ENCODE results near the gene ZBTB22. TPM values are rescaled to one million over a fixed set of nuclear protein-coding genes. Genes with fewer than 3 reads are reported as not detected.

Gene ZBTB22
- polyA plus RNA-seq, 1 donor from 2014 or later: 16.5 TPM

DNA sequence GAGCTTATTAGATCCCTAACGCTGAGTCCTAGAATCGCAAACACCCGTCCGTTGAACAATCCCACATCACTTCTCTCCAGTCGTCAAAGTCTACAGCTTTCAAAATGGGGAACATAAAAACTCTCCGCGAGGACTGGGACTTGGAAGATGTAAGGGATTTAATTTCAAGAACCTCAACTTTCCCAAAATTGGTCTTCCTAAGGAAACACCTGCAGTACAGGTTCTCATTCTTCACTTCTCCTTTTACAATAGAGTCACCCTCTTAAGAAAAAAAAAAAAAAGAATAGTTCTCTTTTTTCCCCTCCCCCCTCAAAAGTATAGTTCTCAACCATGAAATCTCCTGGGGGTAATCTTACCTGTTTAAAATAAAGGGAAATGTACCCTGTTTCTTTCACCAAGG, 6.6 kb upstream of the ZBTB22 start:
- Histone ChIP-seq H3K79me2 (replicated peaks; ENCODE audit: insufficient read depth, low read length) (peaks cover 19% of the 10 kb centered on the region), H3K27me3 (ENCODE audit: insufficient read depth, low read depth, low read length) (no peaks in the 10 kb centered on the region), H3K27ac (ENCODE audit: low read length) (no peak overlapping the region), H3K4me2 (ENCODE audit: low read length) (peak overlapping the region; percentile 63), H3K9ac (ENCODE audit: low read length) (peak overlapping the region; percentile 76), H3F3A (ENCODE audit: insufficient read depth, low read length, poor library complexity, severe bottlenecking) (no peaks in the 10 kb centered on the region), H3K36me3 (ENCODE audit: insufficient read depth, low read length) (peaks cover 4% of the 10 kb centered on the region), H2AFZ (ENCODE audit: low read depth, low read length) (no peak overlapping the region), H3K4me3 (ENCODE audit: low read length) (peak overlapping the region; percentile 80), H4K20me1 (ENCODE audit: insufficient read depth) (no peaks in the 10 kb centered on the region), H3K9me3 (ENCODE audit: low read length) (no peaks in the 10 kb centered on the region), H3K9me2 (ENCODE audit: insufficient read depth, low read length) (no peaks in the 10 kb centered on the region)
- TF ChIP-seq EZH2 (IDR thresholded peaks at IDR 0.05; ENCODE audit: borderline replicate concordance, insufficient read depth, low read length, poor library complexity, severe bottlenecking) (no peak), TAF1 (IDR thresholded peaks at IDR 0.05; ENCODE audit: low read depth) (no peak), POLR2AphosphoS5 (IDR thresholded peaks at IDR 0.05) (no peak), MXI1 (conservative IDR thresholded peaks at IDR 0.05; ENCODE audit: poor library complexity, severe bottlenecking) (no peak), SMC3 (conservative IDR thresholded peaks at IDR 0.05; ENCODE audit: poor library complexity) (no peak), RAD21 (conservative IDR thresholded peaks at IDR 0.05) (no peak), EP300 (conservative IDR thresholded peaks at IDR 0.05; ENCODE audit: poor library complexity, severe bottlenecking) (no peak)
- TF ChIP-seq, protein P1, sequence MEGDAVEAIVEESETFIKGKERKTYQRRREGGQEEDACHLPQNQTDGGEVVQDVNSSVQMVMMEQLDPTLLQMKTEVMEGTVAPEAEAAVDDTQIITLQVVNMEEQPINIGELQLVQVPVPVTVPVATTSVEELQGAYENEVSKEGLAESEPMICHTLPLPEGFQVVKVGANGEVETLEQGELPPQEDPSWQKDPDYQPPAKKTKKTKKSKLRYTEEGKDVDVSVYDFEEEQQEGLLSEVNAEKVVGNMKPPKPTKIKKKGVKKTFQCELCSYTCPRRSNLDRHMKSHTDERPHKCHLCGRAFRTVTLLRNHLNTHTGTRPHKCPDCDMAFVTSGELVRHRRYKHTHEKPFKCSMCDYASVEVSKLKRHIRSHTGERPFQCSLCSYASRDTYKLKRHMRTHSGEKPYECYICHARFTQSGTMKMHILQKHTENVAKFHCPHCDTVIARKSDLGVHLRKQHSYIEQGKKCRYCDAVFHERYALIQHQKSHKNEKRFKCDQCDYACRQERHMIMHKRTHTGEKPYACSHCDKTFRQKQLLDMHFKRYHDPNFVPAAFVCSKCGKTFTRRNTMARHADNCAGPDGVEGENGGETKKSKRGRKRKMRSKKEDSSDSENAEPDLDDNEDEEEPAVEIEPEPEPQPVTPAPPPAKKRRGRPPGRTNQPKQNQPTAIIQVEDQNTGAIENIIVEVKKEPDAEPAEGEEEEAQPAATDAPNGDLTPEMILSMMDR (IDR thresholded peaks at IDR 0.05; ENCODE audit: poor library complexity, severe bottlenecking): no peak
- TF ChIP-seq, protein P2, sequence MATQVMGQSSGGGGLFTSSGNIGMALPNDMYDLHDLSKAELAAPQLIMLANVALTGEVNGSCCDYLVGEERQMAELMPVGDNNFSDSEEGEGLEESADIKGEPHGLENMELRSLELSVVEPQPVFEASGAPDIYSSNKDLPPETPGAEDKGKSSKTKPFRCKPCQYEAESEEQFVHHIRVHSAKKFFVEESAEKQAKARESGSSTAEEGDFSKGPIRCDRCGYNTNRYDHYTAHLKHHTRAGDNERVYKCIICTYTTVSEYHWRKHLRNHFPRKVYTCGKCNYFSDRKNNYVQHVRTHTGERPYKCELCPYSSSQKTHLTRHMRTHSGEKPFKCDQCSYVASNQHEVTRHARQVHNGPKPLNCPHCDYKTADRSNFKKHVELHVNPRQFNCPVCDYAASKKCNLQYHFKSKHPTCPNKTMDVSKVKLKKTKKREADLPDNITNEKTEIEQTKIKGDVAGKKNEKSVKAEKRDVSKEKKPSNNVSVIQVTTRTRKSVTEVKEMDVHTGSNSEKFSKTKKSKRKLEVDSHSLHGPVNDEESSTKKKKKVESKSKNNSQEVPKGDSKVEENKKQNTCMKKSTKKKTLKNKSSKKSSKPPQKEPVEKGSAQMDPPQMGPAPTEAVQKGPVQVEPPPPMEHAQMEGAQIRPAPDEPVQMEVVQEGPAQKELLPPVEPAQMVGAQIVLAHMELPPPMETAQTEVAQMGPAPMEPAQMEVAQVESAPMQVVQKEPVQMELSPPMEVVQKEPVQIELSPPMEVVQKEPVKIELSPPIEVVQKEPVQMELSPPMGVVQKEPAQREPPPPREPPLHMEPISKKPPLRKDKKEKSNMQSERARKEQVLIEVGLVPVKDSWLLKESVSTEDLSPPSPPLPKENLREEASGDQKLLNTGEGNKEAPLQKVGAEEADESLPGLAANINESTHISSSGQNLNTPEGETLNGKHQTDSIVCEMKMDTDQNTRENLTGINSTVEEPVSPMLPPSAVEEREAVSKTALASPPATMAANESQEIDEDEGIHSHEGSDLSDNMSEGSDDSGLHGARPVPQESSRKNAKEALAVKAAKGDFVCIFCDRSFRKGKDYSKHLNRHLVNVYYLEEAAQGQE (IDR thresholded peaks at IDR 0.05; ENCODE audit: borderline replicate concordance): no peak

DNA sequence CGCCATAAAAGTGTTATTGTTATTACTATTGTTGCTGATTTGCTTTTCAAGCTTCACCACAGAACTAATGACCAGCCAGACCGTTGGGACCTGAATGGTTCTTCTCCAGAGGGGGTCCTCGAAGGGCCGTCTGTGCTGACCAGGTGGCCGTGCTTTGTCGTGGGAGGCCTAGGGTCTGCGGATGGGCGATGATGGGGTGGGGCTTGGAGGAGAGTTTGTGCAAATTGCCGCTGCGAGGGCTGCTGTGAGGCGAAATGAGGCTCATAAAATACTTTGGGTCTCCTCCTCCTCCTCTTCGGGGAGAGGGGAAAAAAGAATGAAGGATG, 6.0 kb upstream of the ZBTB22 start:
- no peak for TF ChIP-seq TAF1 (IDR thresholded peaks at IDR 0.05; ENCODE audit: low read depth)
- H3K4me2 ChIP-seq (ENCODE audit: low read length): peak overlapping the region; percentile 63
- peak overlapping the region; percentile 74 for H3K27ac ChIP-seq (ENCODE audit: low read length)
- H3F3A ChIP-seq (ENCODE audit: insufficient read depth, low read length, poor library complexity, severe bottlenecking): peaks cover 2% of the 10 kb centered on the region
- H3K9ac ChIP-seq (ENCODE audit: low read length): peak overlapping the region; percentile 76
- no peaks in the 10 kb centered on the region for H4K20me1 ChIP-seq (ENCODE audit: insufficient read depth)
- no peaks in the 10 kb centered on the region for H3K27me3 ChIP-seq (ENCODE audit: insufficient read depth, low read depth, low read length)
- peak overlapping the region; percentile 92 for H2AFZ ChIP-seq (ENCODE audit: low read depth, low read length)
- no peaks in the 10 kb centered on the region for H3K9me2 ChIP-seq (ENCODE audit: insufficient read depth, low read length)
- H3K4me3 ChIP-seq (ENCODE audit: low read length): peak overlapping the region; percentile 80
- H3K36me3 ChIP-seq (ENCODE audit: insufficient read depth, low read length): peaks cover 4% of the 10 kb centered on the region
- H3K79me2 ChIP-seq (replicated peaks; ENCODE audit: insufficient read depth, low read length): peaks cover 19% of the 10 kb centered on the region
- no peaks in the 10 kb centered on the region for H3K9me3 ChIP-seq (ENCODE audit: low read length)

DNA sequence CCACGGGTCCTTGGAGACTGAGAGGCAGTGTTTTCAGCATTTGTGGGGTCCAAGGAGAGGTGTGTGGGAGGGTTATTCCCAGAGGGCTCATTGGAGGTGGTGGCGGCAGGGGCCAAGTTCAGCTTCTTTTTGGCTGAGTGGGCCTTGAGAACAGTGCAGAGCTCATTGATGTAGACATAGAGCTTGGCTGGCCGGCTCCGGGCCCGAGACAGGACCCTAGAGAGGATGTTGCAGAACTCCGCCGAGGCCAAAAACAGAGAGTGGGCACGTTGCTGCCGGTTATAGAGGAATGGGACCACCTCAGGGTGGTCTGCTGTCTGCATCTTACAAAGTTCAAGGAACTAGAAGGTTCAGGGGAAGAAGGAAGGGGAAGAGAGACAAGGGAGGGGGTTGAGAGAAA, 3.7 kb upstream of the ZBTB22 start:
- H2AFZ ChIP-seq (ENCODE audit: low read depth, low read length): no peak overlapping the region
- H3K27me3 ChIP-seq (ENCODE audit: insufficient read depth, low read depth, low read length): no peaks in the 10 kb centered on the region
- H3K79me2 ChIP-seq (replicated peaks; ENCODE audit: insufficient read depth, low read length): peaks cover 19% of the 10 kb centered on the region
- TF ChIP-seq EZH2 (IDR thresholded peaks at IDR 0.05; ENCODE audit: borderline replicate concordance, insufficient read depth, low read length, poor library complexity, severe bottlenecking): no peak
- TF ChIP-seq MXI1 (conservative IDR thresholded peaks at IDR 0.05; ENCODE audit: poor library complexity, severe bottlenecking): no peak
- TF ChIP-seq, protein P1 (IDR thresholded peaks at IDR 0.05; ENCODE audit: poor library complexity, severe bottlenecking): no peak
- TF ChIP-seq, protein P2 (IDR thresholded peaks at IDR 0.05; ENCODE audit: borderline replicate concordance): no peak
- TF ChIP-seq SMC3 (conservative IDR thresholded peaks at IDR 0.05; ENCODE audit: poor library complexity): no peak
- TF ChIP-seq POLR2AphosphoS5 (IDR thresholded peaks at IDR 0.05): no peak
- TF ChIP-seq TAF1 (IDR thresholded peaks at IDR 0.05; ENCODE audit: low read depth): no peak
- no peak for TF ChIP-seq RAD21 (conservative IDR thresholded peaks at IDR 0.05)
- TF ChIP-seq EP300 (conservative IDR thresholded peaks at IDR 0.05; ENCODE audit: poor library complexity, severe bottlenecking): no peak
- peaks cover 6% of the 10 kb centered on the region for H3F3A ChIP-seq (ENCODE audit: insufficient read depth, low read length, poor library complexity, severe bottlenecking)
- peaks cover 4% of the 10 kb centered on the region for H3K36me3 ChIP-seq (ENCODE audit: insufficient read depth, low read length)
- no peaks in the 10 kb centered on the region for H3K9me2 ChIP-seq (ENCODE audit: insufficient read depth, low read length)
- H3K9ac ChIP-seq (ENCODE audit: low read length): no peak overlapping the region
- H3K27ac ChIP-seq (ENCODE audit: low read length): no peak overlapping the region
- no peaks in the 10 kb centered on the region for H3K9me3 ChIP-seq (ENCODE audit: low read length)
- no peaks in the 10 kb centered on the region for H4K20me1 ChIP-seq (ENCODE audit: insufficient read depth)
- H3K4me2 ChIP-seq (ENCODE audit: low read length): no peak overlapping the region
- peak overlapping the region; percentile 80 for H3K4me3 ChIP-seq (ENCODE audit: low read length)
